Esophagus squamous epithelium (tissue), 4 donors: ENCODE measurements around the gene CD244.

ENCODE experiments used
- CTCF ChIP-seq, 6 experiments: fragments of 450-650 bp in 4 of 6; fragments of 200-600 bp in 2 of 6; sonication (generic) in 2 of 6; IDR thresholded peaks; one replicate each; pipeline ENCODE4 v1.5.1; 2016 to 2019; ENCODE audit warnings: antibody characterized with exemption in 6 of 6, mild to moderate bottlenecking in 4 of 6, moderate library complexity in 4 of 6
- POLR2A ChIP-seq, 4 donors: fragments of 450-650 bp; IDR thresholded peaks; one replicate each; pipeline ENCODE4 v1.6.1; 2017; ENCODE audit warnings: antibody characterized with exemption in 4 of 4, mild to moderate bottlenecking in 4 of 4, moderate library complexity in 3 of 4

- peak in 1 of 4 donors; percentile 83 for TF ChIP-seq POLR2A (IDR thresholded peaks at IDR 0.05)
- TF ChIP-seq CTCF (IDR thresholded peaks at IDR 0.05) = no peak
Measured at GRCh38 chr1:160795951-160796383, 66.7 kb downstream of the CD244 start, which contains the start of gene LY9.
